ENCODE data around the gene CREB5. TPM values are rescaled to one million over a fixed set of nuclear protein-coding genes. Genes with fewer than 3 reads are reported as not detected.
"Not testable (repeated sequence)": the region's sequence is repeated elsewhere in the genome, so short reads cannot be mapped to it uniquely, and the experiment has no call there.

CREB5 gene
- total RNA-seq, 1 experiment from 2014 or later: 15.2 TPM

DNA sequence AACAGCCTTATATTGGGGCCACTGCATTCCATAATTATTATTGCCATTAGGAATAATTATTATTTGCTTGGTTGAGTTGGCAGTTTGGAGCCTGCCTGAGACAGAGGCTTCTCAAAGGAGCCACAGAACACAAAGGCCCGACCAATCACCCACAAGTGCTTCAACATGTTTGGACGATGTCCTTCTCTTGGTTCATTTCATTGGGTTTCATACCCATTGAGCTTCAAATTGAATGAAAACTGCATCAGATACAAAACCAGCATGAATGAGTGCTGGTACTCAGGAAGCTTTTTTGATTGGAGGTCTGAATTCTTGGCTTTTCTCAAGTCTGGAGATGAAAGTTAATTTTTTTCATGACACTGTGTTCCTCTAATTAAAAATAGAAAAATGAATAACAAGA is 168.3 kb downstream of the CREB5 start:
- no peak for DNase-seq (ENCODE audit: low read depth)
- in situ Hi-C loops (cut with HindIII; ENCODE audit: low pct_unique_long_range_greater_than_20kb, low sequenced_read_pairs): no loop called here

DNA sequence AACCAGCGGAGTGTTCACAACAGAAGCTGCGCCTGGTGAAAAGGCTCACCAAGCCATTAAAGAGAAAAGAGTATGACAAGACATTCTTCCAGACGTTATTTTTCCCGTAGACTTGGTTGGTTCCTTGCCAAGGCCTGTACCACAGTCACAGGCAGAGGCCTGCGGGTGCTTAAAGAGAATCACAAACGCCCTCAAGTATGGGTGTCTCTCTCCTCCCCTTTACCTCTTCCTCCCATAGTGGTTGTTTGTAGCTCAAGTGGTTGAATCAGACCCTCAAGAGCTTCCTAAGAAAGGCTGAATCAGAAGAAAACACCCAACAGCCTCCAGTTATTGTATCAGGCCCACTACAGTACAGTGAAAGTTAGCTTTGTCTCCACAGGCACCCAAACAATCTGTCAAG is 169.0 kb downstream of the CREB5 start:
- in situ Hi-C loops (cut with HindIII; ENCODE audit: low pct_unique_long_range_greater_than_20kb, low sequenced_read_pairs): no loop called here
- no peak for DNase-seq (ENCODE audit: low read depth)

DNA sequence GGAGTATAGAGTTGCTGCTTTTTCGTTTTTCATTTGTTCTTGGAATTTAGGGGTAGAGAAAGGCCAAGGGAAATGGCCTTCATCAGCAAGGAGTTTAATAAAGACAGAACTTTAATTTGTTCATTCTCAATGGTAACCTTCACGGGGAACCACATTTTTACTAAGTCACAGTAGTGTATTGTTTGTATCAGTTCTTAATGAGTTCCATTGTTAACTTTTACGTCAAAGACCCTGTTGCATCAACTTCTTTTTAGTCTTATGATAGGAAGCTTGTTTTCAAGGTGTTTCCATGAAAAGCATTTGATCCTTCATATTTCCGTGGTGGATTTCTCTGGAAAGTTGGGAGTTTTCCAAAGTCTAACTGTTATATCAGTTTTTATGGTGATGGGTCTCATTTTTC is 169.9 kb downstream of the CREB5 start:
- in situ Hi-C loops (cut with HindIII; ENCODE audit: low pct_unique_long_range_greater_than_20kb, low sequenced_read_pairs): no loop called here

DNA sequence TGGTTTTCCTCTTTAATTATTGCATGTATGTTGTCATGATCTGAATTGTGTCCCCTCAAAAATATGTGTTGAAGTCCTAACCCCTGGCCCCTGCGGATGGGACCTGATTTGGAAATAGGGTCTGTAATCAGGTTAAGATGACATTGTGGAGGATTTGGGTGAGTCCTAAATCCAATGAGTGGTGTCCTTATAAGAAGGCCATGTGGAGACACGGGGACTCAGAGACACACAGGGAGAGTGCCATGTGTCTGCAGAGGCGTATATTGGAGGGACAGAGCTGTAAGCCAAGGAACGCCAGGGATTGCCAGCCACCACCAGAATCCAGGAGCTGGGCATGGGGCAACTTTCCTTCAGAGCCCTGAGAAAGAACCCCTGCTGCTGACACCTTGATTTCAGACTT is 171.9 kb downstream of the CREB5 start:
- in situ Hi-C loops (cut with HindIII; ENCODE audit: low pct_unique_long_range_greater_than_20kb, low sequenced_read_pairs): no loop called here
- no peak for DNase-seq (ENCODE audit: low read depth)

More for the DNA sequence above, 169.9 kb downstream of the CREB5 start:
- no peak for DNase-seq (ENCODE audit: low read depth)

DNA sequence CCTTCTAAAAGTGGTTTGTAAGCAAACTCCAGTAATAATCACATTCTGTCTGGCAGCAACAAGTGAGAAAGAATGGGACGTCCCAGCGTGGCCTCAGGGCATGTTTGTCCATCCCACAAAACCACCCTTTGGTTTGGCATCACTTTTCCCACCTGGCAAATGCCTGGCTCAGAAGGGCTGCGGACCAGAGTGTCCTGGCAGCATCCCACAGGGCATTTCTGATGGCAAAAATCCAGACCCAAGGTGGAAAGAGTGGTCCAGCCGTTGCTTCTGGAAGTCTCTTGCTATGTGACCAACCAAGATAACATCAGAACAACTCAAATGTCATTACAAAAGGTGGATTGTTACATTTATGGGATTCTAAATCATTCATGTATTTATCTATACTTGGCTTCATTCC is 174.4 kb downstream of the CREB5 start:
- no peak for DNase-seq (ENCODE audit: low read depth)
- in situ Hi-C loops (cut with HindIII; ENCODE audit: low pct_unique_long_range_greater_than_20kb, low sequenced_read_pairs): no loop called here

DNA sequence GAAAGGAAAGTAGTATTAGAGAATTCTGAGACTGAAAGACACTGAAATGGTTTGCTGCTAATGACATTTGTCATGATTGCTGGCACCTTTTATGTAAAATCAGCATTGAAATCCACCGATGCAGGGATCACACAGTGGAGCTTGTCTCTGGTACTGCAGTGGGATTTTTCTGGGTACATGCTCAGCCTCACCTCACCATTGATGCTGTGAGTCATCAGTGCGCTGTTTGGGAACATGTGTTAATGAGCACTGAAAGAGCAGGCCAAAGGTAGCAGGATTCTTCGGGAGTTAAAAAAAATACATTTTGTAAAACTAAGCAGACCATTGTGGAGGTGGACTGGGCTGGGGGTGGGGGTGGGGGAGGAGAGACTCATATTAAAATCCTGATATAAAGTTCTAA is 174.9 kb downstream of the CREB5 start:
- DNase-seq (ENCODE audit: low read depth): peak; percentile 42
- in situ Hi-C loops (cut with HindIII; ENCODE audit: low pct_unique_long_range_greater_than_20kb, low sequenced_read_pairs): no loop called here

DNA sequence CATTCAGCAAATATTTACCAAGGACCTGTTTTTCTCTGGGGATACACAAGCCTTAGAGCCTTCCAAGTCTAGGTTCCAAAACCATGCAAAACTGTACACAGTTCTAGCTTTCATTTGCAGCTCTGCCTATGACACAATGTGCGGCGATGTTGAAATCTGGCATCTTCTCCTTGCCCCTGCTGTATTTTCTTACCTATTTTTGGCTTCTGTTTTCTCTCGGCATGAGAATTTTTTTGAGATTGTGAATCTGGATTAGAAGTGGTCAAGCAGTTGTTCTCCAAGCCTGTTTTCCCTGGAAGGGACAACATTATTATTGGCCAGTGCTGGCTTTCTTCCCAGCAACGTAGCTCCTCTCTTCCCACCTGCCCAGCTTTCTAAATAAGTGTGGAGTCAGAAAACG is 176.3 kb downstream of the CREB5 start:
- in situ Hi-C loops (cut with HindIII; ENCODE audit: low pct_unique_long_range_greater_than_20kb, low sequenced_read_pairs): no loop called here

DNA sequence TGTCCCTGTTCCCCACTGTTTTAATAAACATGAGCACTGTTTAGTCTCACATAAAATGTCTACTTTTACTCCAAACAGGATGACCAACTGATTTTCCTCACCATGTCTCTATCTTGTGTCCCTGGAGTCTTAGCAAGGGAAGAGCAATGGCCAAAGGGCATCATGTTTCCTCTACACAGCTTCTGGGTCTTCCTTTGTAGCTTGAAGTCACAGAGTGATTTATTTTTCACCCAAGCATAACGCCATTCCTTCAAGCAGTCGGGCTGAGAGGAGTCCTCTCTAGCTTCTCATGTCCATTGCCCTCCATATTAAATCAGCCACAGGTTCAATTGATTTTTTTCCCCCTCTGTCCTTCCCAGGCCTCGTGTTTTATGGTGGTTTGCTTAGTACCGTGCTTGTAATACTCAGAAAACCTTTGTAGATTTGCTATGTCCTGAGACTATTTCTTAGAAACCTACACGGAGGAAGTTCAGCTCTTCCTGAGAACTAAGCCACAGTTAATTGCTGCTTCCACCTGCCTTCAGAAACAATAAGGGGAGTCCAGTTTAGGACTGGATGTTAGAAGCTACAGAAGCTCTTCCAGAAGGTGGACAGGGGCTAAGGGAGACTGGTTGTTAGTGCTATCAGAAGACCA is 178.8 kb downstream of the CREB5 start:
- in situ Hi-C loops (cut with HindIII; ENCODE audit: low pct_unique_long_range_greater_than_20kb, low sequenced_read_pairs): no loop called here
- no peak for DNase-seq (ENCODE audit: low read depth)

More for the DNA sequence above, 176.3 kb downstream of the CREB5 start:
- DNase-seq (ENCODE audit: low read depth): no peak

DNA sequence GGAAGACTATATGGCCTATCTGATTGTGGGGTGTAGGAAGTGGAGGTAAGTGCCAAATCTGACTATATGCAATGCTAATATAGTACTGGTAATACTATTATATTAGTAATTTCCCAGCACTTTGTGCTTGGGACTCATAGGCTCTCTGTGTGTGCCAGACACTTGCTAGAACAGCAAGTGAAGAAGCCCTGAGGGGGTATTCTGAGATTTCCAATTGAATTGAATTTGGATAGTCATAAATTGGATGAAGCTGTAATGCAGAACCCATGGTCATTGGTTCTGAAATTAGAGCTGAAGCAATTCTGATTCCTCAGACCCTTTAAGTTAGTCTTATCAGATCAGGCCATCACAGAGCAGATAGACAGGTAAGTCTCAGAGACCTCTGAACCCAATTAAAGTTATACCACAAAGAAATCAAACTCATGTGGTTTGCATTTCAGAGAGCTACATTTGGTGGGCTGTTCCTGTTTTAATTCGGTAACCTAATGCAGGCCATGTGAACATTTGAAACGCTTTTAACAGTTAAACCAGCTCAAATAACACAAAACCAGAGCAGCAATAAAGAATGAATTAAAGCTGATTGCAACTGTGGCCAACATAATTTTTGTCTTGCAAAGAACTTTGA is 179.5 kb downstream of the CREB5 start:
- in situ Hi-C loops (cut with HindIII; ENCODE audit: low pct_unique_long_range_greater_than_20kb, low sequenced_read_pairs): no loop called here
- DNase-seq (ENCODE audit: low read depth): no peak

DNA sequence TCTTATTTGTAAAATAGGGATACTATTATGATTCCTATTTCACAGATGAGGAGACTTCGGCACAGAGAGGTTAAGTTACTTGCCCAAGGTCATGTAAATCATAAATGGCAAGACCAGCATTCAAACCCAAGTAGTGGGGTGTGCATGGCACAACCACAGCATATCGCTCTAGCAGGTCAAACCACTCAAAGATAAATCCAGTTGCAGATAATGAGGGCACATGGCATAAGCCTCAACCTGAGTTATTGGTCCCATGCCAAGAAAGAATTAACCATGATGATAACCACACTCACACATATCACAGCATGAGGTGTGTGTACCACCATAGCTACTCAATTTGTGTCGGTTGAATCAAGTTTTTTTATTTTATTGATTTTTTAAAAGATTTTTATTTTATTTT is 180.5 kb downstream of the CREB5 start:
- no peak for DNase-seq (ENCODE audit: low read depth)
- in situ Hi-C loops (cut with HindIII; ENCODE audit: low pct_unique_long_range_greater_than_20kb, low sequenced_read_pairs): no loop called here

DNA sequence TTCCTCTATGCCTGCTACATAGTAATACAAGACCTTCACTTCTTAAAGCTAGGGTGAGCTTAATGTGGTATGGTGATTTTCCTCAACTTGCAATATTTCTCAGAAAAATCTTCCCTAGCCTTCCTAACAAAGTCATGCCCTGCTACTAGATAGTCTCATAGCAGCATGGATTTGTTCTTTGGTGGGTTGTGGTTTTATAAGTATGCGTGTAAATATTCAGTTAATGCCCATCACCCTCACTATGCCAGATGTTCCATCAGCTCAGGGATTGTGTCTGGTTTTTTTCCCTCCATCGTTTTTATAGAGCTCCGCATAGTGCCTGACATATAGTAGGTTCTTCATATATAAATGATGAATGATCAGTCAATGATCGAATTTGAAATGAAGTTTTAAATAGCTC is 182.8 kb downstream of the CREB5 start:
- DNase-seq (ENCODE audit: low read depth): no peak
- in situ Hi-C loops (cut with HindIII; ENCODE audit: low pct_unique_long_range_greater_than_20kb, low sequenced_read_pairs): no loop called here

DNA sequence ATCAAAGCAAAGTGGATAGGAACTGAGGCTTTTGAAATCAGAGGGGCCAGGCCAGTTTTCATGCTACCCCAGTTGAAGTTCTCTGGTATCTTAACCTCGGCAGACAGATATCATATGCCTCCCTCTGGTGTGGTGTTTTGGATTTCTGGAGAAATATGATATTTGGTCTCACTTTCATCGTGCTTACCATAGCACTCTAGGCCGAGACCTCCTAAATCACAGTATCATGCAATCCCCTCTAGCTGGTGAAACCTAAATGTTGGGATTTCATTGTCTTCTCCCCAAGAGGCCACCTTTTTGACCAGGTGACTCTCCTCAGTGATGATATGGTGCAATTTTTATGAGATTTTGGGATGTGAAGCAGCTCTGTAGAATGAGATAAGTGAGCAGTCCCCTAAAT is 183.5 kb downstream of the CREB5 start:
- in situ Hi-C loops (cut with HindIII; ENCODE audit: low pct_unique_long_range_greater_than_20kb, low sequenced_read_pairs): no loop called here
- DNase-seq (ENCODE audit: low read depth): no peak

DNA sequence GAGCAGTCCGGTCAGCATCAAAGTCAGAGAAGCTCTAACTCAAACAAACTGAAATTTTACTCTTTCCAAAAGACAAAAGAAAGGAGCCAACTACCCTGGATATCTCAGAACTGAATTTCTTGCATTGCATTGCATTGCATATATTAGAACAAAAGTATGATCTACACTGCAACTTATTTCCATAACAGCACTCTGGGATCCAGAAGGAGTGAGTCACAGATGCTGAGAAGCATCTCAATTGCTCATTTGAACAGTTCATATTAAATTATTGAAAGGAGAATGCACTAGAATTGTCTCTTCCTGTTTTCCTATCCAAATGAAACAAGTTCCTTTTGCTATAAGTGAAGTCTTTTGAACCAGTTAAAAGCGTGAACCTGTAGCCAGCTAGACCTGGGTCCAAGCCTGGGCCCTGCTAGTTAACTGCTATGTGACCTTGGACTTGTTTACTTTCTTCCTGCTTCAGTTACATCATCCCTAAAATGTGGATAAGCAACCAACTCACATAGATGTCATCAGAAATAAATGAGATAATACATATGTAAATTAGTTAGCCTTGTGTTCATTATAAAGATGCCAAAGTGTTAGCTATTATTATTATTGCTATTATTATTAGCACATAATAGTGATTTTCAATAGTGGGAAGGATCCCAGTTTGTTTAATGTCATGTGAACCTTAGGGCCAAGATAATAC is 184.1 kb downstream of the CREB5 start:
- DNase-seq (ENCODE audit: low read depth): no peak
- in situ Hi-C loops (cut with HindIII; ENCODE audit: low pct_unique_long_range_greater_than_20kb, low sequenced_read_pairs): no loop called here

DNA sequence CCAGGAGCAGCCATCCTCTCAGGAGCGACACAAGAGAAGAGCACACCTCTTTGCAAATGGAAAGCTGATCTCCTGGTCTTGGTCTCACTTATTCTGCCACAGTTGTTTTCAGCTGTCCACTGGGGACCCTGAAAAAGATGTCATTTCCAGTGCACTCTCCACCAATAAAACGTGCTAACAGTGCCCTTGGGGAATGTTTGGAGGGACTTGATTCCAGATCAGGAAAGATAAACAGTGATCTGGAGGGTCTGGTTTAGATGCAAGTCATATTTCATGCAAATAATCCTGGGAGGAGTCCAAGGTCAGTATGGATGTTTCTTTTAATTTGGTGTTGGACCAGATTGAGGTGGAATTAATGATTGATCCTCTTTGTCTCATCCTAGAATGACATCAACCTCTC is 185.0 kb downstream of the CREB5 start:
- in situ Hi-C loops (cut with HindIII; ENCODE audit: low pct_unique_long_range_greater_than_20kb, low sequenced_read_pairs): no loop called here
- no peak for DNase-seq (ENCODE audit: low read depth)

DNA sequence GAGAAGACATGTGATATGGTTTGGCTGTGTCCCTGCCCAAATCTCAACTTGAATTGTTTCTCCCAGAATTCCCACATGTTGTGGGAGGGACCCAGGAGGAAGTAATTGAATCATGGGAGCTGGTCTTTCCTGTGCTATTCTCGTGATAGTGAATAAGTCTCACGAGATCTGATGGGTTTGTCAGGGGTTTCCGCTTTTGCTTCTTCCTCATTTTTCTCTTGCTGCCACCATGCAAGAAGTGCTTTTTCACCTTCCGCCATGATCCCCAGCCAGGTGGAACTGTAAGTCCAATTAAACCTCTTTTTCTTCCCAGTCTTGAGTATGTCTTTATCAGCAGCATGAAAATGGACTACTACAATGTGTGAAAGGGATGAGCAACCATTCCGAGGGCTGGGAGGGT is 185.7 kb downstream of the CREB5 start:
- DNase-seq (ENCODE audit: low read depth); in situ Hi-C loops (cut with HindIII; ENCODE audit: low pct_unique_long_range_greater_than_20kb, low sequenced_read_pairs): not testable (repeated sequence)

DNA sequence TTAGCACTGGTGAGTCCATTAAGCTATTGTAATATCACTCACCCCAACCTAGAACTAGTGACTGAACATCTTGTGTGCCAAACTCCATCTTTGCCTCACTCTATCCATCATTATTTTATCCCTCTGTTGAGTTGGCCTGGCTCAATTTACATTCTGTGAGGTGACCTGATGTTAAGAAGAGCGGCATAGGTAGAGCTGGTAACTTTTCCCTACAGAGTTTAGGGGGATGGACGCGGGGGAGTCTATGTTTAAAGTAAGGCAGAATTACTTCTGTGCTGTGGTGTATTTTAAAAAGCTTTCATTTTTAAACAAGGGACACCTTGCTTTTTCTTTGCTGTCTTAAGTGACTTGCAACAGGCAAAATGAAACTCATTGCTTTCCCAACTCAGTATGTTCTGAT is 186.3 kb downstream of the CREB5 start:
- in situ Hi-C loops (cut with HindIII; ENCODE audit: low pct_unique_long_range_greater_than_20kb, low sequenced_read_pairs): no loop called here

DNA sequence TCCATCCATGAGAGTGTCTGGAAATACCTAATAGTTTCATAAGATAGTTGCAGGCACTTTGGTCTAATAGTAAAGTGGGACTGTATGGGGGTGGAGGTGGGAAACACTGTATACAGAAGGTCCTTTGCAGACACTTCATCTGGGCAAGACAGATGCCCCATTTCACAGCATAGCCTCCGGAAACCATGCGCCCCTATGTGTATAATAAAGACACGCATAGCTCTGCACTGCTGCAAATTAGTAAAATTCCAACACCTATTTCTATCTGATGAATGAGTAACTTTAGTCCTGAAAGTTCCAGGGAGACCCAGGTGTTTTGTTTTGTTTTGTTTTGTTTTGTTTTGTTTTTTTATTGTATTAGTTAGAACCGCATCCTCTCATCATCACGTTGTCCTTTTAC is 187.1 kb downstream of the CREB5 start:
- in situ Hi-C loops (cut with HindIII; ENCODE audit: low pct_unique_long_range_greater_than_20kb, low sequenced_read_pairs): no loop called here
- DNase-seq (ENCODE audit: low read depth): no peak

More for the DNA sequence above, 186.3 kb downstream of the CREB5 start:
- no peak for DNase-seq (ENCODE audit: low read depth)

DNA sequence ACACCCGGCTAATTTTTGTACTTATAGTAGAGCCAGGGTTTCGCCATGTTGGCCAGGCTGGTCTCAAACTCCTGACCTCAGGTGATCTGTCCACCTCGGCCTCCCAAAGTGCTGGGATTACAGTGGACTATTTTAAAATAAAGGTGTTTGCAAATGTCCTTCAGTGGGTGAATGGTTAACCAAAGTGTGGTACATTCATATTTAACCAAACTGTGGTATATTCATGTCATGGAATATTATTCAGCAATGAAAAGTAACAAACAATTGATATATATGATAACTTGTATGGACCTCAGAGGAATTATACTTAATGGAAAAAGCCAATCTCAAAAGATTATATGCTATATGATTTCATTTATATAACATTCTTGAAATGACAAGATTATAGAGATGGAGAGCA is 190.0 kb downstream of the CREB5 start:
- in situ Hi-C loops (cut with HindIII; ENCODE audit: low pct_unique_long_range_greater_than_20kb, low sequenced_read_pairs): no loop called here
- no peak for DNase-seq (ENCODE audit: low read depth)

DNA sequence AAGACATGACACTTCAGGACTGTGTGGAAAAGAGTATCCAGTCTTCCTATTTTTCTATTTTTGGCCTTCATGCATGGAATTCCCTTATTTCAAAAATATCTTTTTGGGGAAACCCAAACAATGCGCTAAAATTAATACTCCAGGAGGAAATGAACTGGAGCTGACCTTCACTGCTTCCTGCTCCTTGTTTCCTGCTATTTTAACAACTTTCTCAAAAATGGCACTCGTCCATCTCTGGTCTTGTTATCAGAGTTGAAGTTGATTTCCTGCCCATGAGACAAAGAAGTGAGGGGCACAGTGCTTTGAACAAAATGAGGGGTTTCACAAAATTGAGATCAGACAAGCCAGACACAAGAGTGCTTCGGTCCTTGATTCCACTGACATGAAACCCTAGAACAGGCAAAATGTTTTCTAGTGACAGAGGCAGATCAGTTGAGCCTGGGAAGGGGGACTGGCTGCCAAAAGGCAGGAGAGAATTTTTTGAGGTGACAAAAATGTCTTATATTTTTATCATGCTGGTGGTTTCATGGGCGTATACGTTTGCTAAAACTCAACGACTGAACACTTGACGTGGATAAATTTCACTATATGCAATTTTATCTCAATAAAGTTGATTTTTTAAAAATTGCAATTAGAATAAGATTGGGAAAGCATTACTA is 193.2 kb downstream of the CREB5 start:
- in situ Hi-C loops (cut with HindIII; ENCODE audit: low pct_unique_long_range_greater_than_20kb, low sequenced_read_pairs): no loop called here
- DNase-seq (ENCODE audit: low read depth): no peak

All from Caki2 (cell line).